PC-9 (cell line): ENCODE results near the gene PPP2R5A. TPM values are rescaled to one million over a fixed set of nuclear protein-coding genes. Genes with fewer than 3 reads are reported as not detected.

Experiments used
- BruUV-seq: library from RNA; stranded (reverse); fragments of 400-500 nt; replicated peaks from 2 replicates; lab custom pipeline; 2021; lab: Mats Ljungman, UMichigan
- CTCF ChIA-PET: fragments of 300-600 bp; sonication (Branson Sonifier 250); formaldehyde crosslinking; loops from one replicate; lab custom pipeline; 2022; ENCODE audit warnings: antibody characterized with exemption; lab: Charles Lee
- POLR2A ChIA-PET: fragments of 300-600 bp; sonication (Branson Sonifier 250); formaldehyde crosslinking; loops from one replicate; lab custom pipeline; 2022; ENCODE audit warnings: antibody characterized with exemption; ENCODE audit not compliant: unreplicated experiment; lab: Charles Lee
- DNase-seq, 2 experiments: peaks; one replicate each; pipeline versions ENCODE4 v3.0.0 to v3.0.0-alpha.2; 2015 to 2022; ENCODE audit warnings: mixed read lengths in 1 of 2
- H2AFZ ChIP-seq: fragments of 200-600 bp; sonication (generic); 2 replicates; pipeline ENCODE4 v1.8.1; 2017; ENCODE audit warnings: antibody characterized with exemption
- H3F3A ChIP-seq: fragments of 200-600 bp; sonication (generic); 2 replicates; pipeline ENCODE4 v1.8.1; 2017; ENCODE audit warnings: antibody characterized with exemption, mild to moderate bottlenecking, low read depth; ENCODE audit not compliant: insufficient read depth
- H3K27ac ChIP-seq: fragments of 200-600 bp; sonication (generic); 2 replicates; pipeline ENCODE4 v1.6.1; 2016; ENCODE audit warnings: mixed run types
- H3K27me3 ChIP-seq: fragments of 200-600 bp; sonication (generic); 2 replicates; pipeline ENCODE4 v1.6.1; 2016; ENCODE audit warnings: low read depth, mixed run types; ENCODE audit not compliant: insufficient read depth
- H3K36me3 ChIP-seq: fragments of 200-600 bp; sonication (generic); 2 replicates; pipeline ENCODE4 v1.6.1; 2016; ENCODE audit warnings: low read depth, mixed run types
- H3K4me1 ChIP-seq: fragments of 200-600 bp; sonication (generic); replicated peaks from 2 replicates; pipeline ENCODE4 v1.6.1; 2016; ENCODE audit warnings: mixed run types; ENCODE audit not compliant: insufficient read depth
- H3K4me2 ChIP-seq: fragments of 200-600 bp; sonication (generic); 2 replicates; pipeline ENCODE4 v1.6.1; 2017; ENCODE audit warnings: mixed run types
- H3K4me3 ChIP-seq: fragments of 200-600 bp; sonication (generic); 2 replicates; pipeline ENCODE4 v1.6.1; 2016; ENCODE audit warnings: mixed run types
- H3K79me2 ChIP-seq: fragments of 200-600 bp; sonication (generic); 2 replicates; pipeline ENCODE4 v1.6.1; 2017; ENCODE audit warnings: low read depth, mixed run types
- H3K9me2 ChIP-seq: fragments of 200-600 bp; sonication (generic); 2 replicates; pipeline ENCODE4 v1.8.1; 2017; ENCODE audit warnings: mild to moderate bottlenecking; ENCODE audit not compliant: insufficient read depth
- H3K9me3 ChIP-seq: fragments of 200-600 bp; sonication (generic); 2 replicates; pipeline ENCODE4 v1.8.1; 2016; ENCODE audit warnings: low read depth; ENCODE audit not compliant: insufficient read depth
- H4K20me1 ChIP-seq: fragments of 200-600 bp; sonication (generic); 2 replicates; pipeline ENCODE4 v1.8.1; 2017; ENCODE audit not compliant: insufficient read depth
- EZH2 ChIP-seq: fragments of 200-600 bp; sonication (generic); IDR thresholded peaks from 2 replicates; pipeline ENCODE4 v1.8.0; 2017; ENCODE audit warnings: antibody characterized with exemption, low read depth
- intact Hi-C: fragments of 100-400 bp; cut with micrococcal nuclease; formaldehyde crosslinking; loops from one replicate; pipeline ENCODE4 v1.10.0; 2022; ENCODE audit not compliant: unreplicated experiment
- total RNA-seq: library from RNA; stranded (reverse); gene quantifications from 2 replicates; pipeline ENCODE4 v1.2.3, GENCODE V29; 2021
- TF ChIP-seq, protein P1 (sequence below): fragments of 200-600 bp; sonication (generic); conservative IDR thresholded peaks from 2 replicates; pipeline ENCODE4 v1.6.1; 2017; ENCODE audit warnings: mixed run types, antibody characterized with exemption, mild to moderate bottlenecking, moderate library complexity

Gene PPP2R5A
- total RNA-seq, 1 experiment from 2014 or later: 26.7 TPM

GRCh38 chr1:212309967-212310366, 24.8 kb downstream of the PPP2R5A start:
- CTCF ChIA-PET: no interaction called here
- Histone ChIP-seq H3K27ac (no peak overlapping the region), H3F3A (no peaks in the 10 kb centered on the region), H3K9me2 (no peaks in the 10 kb centered on the region), H3K4me1 (no peaks in the 10 kb centered on the region), H2AFZ (no peak overlapping the region), H3K4me2 (no peak overlapping the region), H3K27me3 (no peaks in the 10 kb centered on the region), H4K20me1 (no peaks in the 10 kb centered on the region), H3K4me3 (no peak overlapping the region), H3K79me2 (peaks cover 11% of the 10 kb centered on the region; the same call in 1 of the 2 replicates), H3K36me3 (no peaks in the 10 kb centered on the region), H3K9me3 (peaks cover 2% of the 10 kb centered on the region; the same call in 1 of the 2 replicates)
- no TSS peak for BruUV-seq
- POLR2A ChIA-PET: interaction anchor here (0.7 kb wide), 1 partner anchor 547 kb away, joined by 7 read pairs; no protein-coding TSS in a partner anchor
- DNase-seq: no peak
- TF ChIP-seq, protein P1, sequence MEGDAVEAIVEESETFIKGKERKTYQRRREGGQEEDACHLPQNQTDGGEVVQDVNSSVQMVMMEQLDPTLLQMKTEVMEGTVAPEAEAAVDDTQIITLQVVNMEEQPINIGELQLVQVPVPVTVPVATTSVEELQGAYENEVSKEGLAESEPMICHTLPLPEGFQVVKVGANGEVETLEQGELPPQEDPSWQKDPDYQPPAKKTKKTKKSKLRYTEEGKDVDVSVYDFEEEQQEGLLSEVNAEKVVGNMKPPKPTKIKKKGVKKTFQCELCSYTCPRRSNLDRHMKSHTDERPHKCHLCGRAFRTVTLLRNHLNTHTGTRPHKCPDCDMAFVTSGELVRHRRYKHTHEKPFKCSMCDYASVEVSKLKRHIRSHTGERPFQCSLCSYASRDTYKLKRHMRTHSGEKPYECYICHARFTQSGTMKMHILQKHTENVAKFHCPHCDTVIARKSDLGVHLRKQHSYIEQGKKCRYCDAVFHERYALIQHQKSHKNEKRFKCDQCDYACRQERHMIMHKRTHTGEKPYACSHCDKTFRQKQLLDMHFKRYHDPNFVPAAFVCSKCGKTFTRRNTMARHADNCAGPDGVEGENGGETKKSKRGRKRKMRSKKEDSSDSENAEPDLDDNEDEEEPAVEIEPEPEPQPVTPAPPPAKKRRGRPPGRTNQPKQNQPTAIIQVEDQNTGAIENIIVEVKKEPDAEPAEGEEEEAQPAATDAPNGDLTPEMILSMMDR: no peak
- TF ChIP-seq EZH2: no peak
- intact Hi-C loops: no loop called here

DNA sequence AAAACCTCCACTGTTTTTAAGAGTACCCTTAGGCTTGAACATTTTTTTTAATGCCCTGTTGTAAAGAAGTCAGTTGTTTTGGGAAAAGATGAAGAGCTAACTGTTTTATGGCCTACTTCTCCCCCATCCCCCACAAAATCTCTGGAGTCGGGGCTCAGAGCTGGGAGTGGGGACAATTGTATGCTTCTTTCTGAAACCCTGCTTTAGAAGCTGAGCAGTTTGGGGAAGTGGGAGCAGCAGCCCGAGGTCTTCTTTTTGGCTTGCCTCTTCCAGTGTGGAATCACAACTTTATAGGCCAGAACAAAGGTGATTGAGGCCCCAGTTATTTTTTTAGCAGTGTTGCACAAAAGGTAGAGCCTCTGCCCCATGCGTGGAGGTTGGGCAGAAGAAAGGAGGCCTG, 25.2 kb downstream of the PPP2R5A start:
- TF ChIP-seq, protein P1: no peak
- TF ChIP-seq EZH2: no peak
- POLR2A ChIA-PET: no interaction called here
- Histone ChIP-seq H3K27ac (no peak overlapping the region), H3K9me3 (peaks cover 2% of the 10 kb centered on the region; the same call in 1 of the 2 replicates), H3K4me2 (no peak overlapping the region), H3K36me3 (no peaks in the 10 kb centered on the region), H3K27me3 (no peaks in the 10 kb centered on the region), H2AFZ (no peak overlapping the region), H3F3A (no peaks in the 10 kb centered on the region), H4K20me1 (no peaks in the 10 kb centered on the region), H3K9me2 (no peaks in the 10 kb centered on the region), H3K79me2 (peaks cover 11% of the 10 kb centered on the region; the same call in 1 of the 2 replicates), H3K4me1 (no peaks in the 10 kb centered on the region), H3K4me3 (no peak overlapping the region)
- CTCF ChIA-PET: no interaction called here
- intact Hi-C loops: no loop called here
- BruUV-seq: no TSS peak
- no peak for DNase-seq

GRCh38 chr1:212311836-212312497, 26.8 kb downstream of the PPP2R5A start:
- Histone ChIP-seq H3K4me2 (no peak overlapping the region), H3K4me1 (no peaks in the 10 kb centered on the region), H3K4me3 (no peak overlapping the region), H3K36me3 (no peaks in the 10 kb centered on the region), H3K27me3 (no peaks in the 10 kb centered on the region), H2AFZ (no peak overlapping the region), H3F3A (no peaks in the 10 kb centered on the region), H3K9me3 (no peaks in the 10 kb centered on the region), H4K20me1 (no peaks in the 10 kb centered on the region), H3K9me2 (no peaks in the 10 kb centered on the region), H3K27ac (no peak overlapping the region), H3K79me2 (peaks cover 12% of the 10 kb centered on the region; the same call in 1 of the 2 replicates)
- no peak for TF ChIP-seq EZH2
- TF ChIP-seq, protein P1: no peak
- ChIA-PET POLR2A (interaction anchor here (0.7 kb wide), 1 partner anchor 122 kb away, joined by 3 read pairs; no protein-coding TSS in a partner anchor), CTCF (no interaction called here)
- BruUV-seq: no TSS peak
- DNase-seq: no peak
- intact Hi-C loops: no loop called here
